Activated naive CD8-positive, alpha-beta T cell (primary cell): ENCODE results near the gene PCBP3.
"Not testable (repeated sequence)": the region's sequence is repeated elsewhere in the genome, so short reads cannot be mapped to it uniquely, and the experiment has no call there.

Experiments used
- H3K27ac Mint-ChIP-seq: one replicate; pipeline ENCODE4 v1.8.0; 2021; ENCODE audit warnings: mixed read lengths
- H3K27me3 Mint-ChIP-seq: one replicate; pipeline ENCODE4 v1.8.0; 2021; ENCODE audit warnings: mixed read lengths
- H3K36me3 Mint-ChIP-seq: one replicate; pipeline ENCODE4 v1.8.0; 2021; ENCODE audit warnings: mixed read lengths
- H3K4me1 Mint-ChIP-seq: one replicate; pipeline ENCODE4 v1.8.0; 2021; ENCODE audit warnings: low read depth, mixed read lengths
- H3K4me3 Mint-ChIP-seq: one replicate; pipeline ENCODE4 v1.8.0; 2021; ENCODE audit warnings: mild to moderate bottlenecking, mixed read lengths
- H3K9me3 Mint-ChIP-seq: one replicate; pipeline ENCODE4 v1.8.0; 2021; ENCODE audit warnings: low read depth, mixed read lengths

The PCBP3 gene

DNA sequence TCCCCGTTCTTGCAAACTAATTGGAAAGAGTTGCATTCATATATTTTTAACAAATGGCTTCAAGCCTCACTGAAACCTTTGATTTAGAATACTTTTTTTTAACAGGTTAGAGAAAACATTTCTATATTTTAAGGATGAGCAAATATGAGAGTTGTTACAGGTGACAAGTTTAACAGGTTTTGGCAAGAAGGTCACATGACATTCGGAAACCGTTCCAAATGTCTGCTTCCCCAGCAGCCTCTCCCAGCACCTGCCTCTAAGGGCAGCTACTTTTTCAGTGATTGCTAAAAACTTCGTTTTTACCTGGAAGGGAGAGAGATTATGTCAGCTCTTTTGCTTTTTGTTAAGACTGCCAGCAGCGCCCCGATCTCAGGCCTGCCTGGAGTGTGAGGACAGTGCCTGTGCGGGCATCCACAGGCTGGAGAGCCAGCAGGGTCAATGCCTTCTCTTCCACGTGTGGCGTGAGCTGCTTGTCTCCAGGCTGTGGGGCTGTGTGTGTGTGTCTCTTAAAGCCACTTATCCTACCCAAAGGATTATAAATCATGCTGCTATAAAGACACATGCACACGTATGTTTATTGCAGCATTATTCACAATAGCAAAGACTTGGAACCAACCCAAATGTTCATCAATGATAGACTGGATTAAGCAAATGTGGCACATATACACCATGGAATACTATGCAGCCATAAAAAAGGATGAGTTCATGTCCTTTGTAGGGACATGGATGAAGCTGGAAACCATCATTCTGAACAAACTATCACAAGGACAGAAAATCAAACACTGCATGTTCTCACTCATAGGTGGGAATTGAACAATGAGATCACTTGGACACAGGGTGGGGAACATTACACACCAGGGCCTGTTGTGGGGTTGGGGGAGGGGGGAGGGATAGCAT, 21.8 kb upstream of the PCBP3 start:
- not testable (repeated sequence) for H3K36me3 Mint-ChIP-seq, H3K9me3 Mint-ChIP-seq, H3K27ac Mint-ChIP-seq, H3K27me3 Mint-ChIP-seq, H3K4me3 Mint-ChIP-seq
- H3K4me1 Mint-ChIP-seq: peaks cover 11% of the 10 kb centered on the region

GRCh38 chr21:45622416-45623097, 21.0 kb upstream of the PCBP3 start:
- Mint-ChIP-seq H3K36me3 (no peaks in the 10 kb centered on the region), H3K4me3 (no peak overlapping the region), H3K27me3 (no peaks in the 10 kb centered on the region), H3K4me1 (peaks cover 7% of the 10 kb centered on the region), H3K9me3 (no peaks in the 10 kb centered on the region), H3K27ac (no peak overlapping the region)

DNA sequence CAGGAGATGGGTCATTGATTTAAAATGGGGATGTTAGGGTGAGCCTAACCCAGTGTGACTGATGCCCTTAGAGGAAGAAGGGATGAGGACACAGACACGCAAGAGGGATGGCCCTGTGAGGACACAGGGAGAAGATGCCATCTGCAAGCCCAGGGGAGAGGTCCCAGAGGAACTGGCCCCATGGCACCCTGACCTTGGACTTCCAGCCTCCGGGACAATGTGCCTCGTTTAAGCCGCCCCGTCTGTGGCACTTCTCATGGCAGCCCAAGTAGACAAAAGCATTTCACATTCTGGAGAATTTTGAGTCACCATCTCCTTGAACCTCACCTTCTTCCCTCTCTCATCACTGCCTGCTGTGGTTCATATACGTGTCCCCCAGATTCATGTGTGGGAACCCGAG, 20.1 kb upstream of the PCBP3 start:
- Mint-ChIP-seq H3K4me3 (no peak overlapping the region), H3K27ac (no peak overlapping the region), H3K27me3 (no peaks in the 10 kb centered on the region)

GRCh38 chr21:45626127-45626526, 17.4 kb upstream of the PCBP3 start:
- H3K4me1 Mint-ChIP-seq, H3K27me3 Mint-ChIP-seq, H3K36me3 Mint-ChIP-seq, H3K27ac Mint-ChIP-seq, H3K9me3 Mint-ChIP-seq, H3K4me3 Mint-ChIP-seq: not testable (repeated sequence)

More for the DNA sequence above, 20.1 kb upstream of the PCBP3 start:
- H3K4me1 Mint-ChIP-seq: peaks cover 6% of the 10 kb centered on the region
- no peaks in the 10 kb centered on the region for H3K9me3 Mint-ChIP-seq
- no peaks in the 10 kb centered on the region for H3K36me3 Mint-ChIP-seq

GRCh38 chr21:45629046-45629981, 14.2 kb upstream of the PCBP3 start:
- Mint-ChIP-seq H3K9me3 (no peaks in the 10 kb centered on the region), H3K27ac (no peak overlapping the region), H3K36me3 (no peaks in the 10 kb centered on the region), H3K4me1 (peaks cover 12% of the 10 kb centered on the region), H3K27me3 (no peaks in the 10 kb centered on the region), H3K4me3 (no peak overlapping the region)

DNA sequence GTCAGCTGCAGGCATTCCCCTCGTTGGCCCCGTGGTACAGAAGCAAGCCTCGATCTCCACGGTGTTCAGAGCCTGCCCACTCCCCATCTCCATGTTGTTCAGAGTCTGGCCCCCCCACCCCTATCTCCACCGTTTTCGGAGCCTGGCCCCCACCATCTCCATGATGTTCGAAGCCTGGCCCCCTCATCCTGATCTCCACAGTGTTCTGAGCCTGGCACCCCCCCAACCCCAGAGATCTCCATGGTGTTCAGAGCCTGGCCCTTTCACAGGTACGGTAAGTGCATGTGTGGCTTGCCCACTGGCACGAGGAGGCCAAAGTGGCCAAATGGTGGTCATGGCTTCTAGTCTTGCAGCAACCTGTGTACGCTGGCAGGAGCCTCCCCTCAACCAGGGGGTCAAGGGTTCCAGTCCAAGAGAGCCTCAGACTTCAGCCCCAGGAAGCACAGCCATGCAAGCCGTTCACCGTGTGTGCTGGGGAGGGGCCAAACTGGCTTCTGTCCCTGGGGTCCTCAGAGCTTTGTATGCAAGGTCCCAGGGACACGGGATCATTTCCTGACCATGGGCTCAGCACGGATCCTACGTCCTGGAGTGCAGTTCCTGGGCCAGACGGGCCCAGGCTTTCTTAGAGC, 13.3 kb upstream of the PCBP3 start:
- Mint-ChIP-seq H3K27ac (no peak overlapping the region), H3K4me3 (no peak overlapping the region), H3K9me3 (no peaks in the 10 kb centered on the region), H3K36me3 (no peaks in the 10 kb centered on the region), H3K4me1 (peaks cover 10% of the 10 kb centered on the region), H3K27me3 (no peaks in the 10 kb centered on the region)

- H3K27ac Mint-ChIP-seq: no peak overlapping the region
- peaks cover 10% of the 10 kb centered on the region for H3K4me1 Mint-ChIP-seq
- H3K4me3 Mint-ChIP-seq: no peak overlapping the region
- no peaks in the 10 kb centered on the region for H3K27me3 Mint-ChIP-seq
- no peaks in the 10 kb centered on the region for H3K9me3 Mint-ChIP-seq
- no peaks in the 10 kb centered on the region for H3K36me3 Mint-ChIP-seq
Observed at GRCh38 chr21:45630876-45631275, 12.6 kb upstream of the PCBP3 start.

- Mint-ChIP-seq H3K9me3 (no peaks in the 10 kb centered on the region), H3K4me3 (no peak overlapping the region), H3K27ac (no peak overlapping the region), H3K27me3 (no peaks in the 10 kb centered on the region), H3K36me3 (no peaks in the 10 kb centered on the region), H3K4me1 (peaks cover 10% of the 10 kb centered on the region)
Observed at GRCh38 chr21:45631540-45631939, 12.0 kb upstream of the PCBP3 start.

GRCh38 chr21:45632160-45632559, 11.4 kb upstream of the PCBP3 start:
- Mint-ChIP-seq H3K27me3 (no peaks in the 10 kb centered on the region), H3K27ac (no peak overlapping the region), H3K4me1 (peaks cover 10% of the 10 kb centered on the region), H3K36me3 (no peaks in the 10 kb centered on the region), H3K9me3 (no peaks in the 10 kb centered on the region), H3K4me3 (no peak overlapping the region)

- Mint-ChIP-seq H3K4me3 (no peak overlapping the region), H3K4me1 (peaks cover 10% of the 10 kb centered on the region), H3K36me3 (no peaks in the 10 kb centered on the region), H3K9me3 (no peaks in the 10 kb centered on the region), H3K27ac (no peak overlapping the region), H3K27me3 (no peaks in the 10 kb centered on the region)
Observed at GRCh38 chr21:45632637-45633251, 10.8 kb upstream of the PCBP3 start.

GRCh38 chr21:45634511-45635183, 8.9 kb upstream of the PCBP3 start:
- H3K27me3 Mint-ChIP-seq: no peaks in the 10 kb centered on the region
- no peak overlapping the region for H3K27ac Mint-ChIP-seq
- no peaks in the 10 kb centered on the region for H3K36me3 Mint-ChIP-seq
- H3K9me3 Mint-ChIP-seq: no peaks in the 10 kb centered on the region
- H3K4me3 Mint-ChIP-seq: no peak overlapping the region
- peaks cover 21% of the 10 kb centered on the region for H3K4me1 Mint-ChIP-seq

- Mint-ChIP-seq H3K9me3 (no peaks in the 10 kb centered on the region), H3K27me3 (no peaks in the 10 kb centered on the region)
Observed at GRCh38 chr21:45635271-45636151, 8.0 kb upstream of the PCBP3 start.

GRCh38 chr21:45636459-45636858, 7.1 kb upstream of the PCBP3 start:
- no peak overlapping the region for H3K27ac Mint-ChIP-seq
- H3K4me3 Mint-ChIP-seq: no peak overlapping the region
- H3K4me1 Mint-ChIP-seq: peaks cover 31% of the 10 kb centered on the region
- no peaks in the 10 kb centered on the region for H3K36me3 Mint-ChIP-seq
- H3K9me3 Mint-ChIP-seq: no peaks in the 10 kb centered on the region
- H3K27me3 Mint-ChIP-seq: no peaks in the 10 kb centered on the region

More at GRCh38 chr21:45635271-45636151, 8.0 kb upstream of the PCBP3 start:
- H3K4me3 Mint-ChIP-seq: no peak overlapping the region
- no peak overlapping the region for H3K27ac Mint-ChIP-seq
- no peaks in the 10 kb centered on the region for H3K36me3 Mint-ChIP-seq
- H3K4me1 Mint-ChIP-seq: peaks cover 28% of the 10 kb centered on the region
